ENCODE measurements around the gene CNOT6. TPM values are rescaled to one million over a fixed set of nuclear protein-coding genes. Genes with fewer than 3 reads are reported as not detected.

Gene CNOT6
- total RNA-seq, 1 experiment from 2014 or later, result 59.1 TPM

DNA sequence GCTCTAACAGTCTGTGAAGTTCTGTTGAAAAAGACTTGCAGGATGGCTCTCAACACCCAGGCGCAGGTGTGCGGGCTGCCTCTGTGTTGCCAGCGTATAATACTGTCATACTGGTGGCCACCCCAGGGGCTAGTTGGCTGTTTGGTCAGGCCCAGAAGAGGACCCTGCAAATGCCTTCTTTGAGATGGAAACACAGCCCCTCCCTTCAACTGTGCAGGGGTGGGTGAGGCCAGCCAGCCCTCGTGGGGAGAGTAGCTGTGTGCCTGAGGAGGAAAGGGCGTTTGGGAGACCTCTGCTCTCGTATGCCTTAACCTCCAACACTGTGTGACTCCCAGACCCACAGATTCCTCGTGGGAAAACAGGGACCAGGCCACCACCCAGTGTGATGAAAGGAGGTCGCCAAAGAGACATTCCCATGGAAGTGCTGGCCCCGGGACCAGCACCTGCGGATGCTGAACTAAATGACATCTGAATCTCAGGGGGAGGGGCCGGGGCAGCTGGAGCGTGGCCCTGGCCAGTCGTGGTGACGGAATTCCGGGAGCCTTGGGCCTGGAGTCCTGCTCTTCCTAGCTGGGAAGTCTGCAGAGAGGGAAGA, 108.4 kb downstream of the CNOT6 start:
- DNase-seq (ENCODE audit: low read depth, low spot score) (no peak), ATAC-seq (no peak)
- no peaks in the 10 kb centered on the region for H3K36me3 ChIP-seq (ENCODE audit: control insufficient read depth in 1 of 2, insufficient read depth in 2 of 2, low read length in 2 of 2)
- no peak for TF ChIP-seq ZFX (IDR thresholded peaks at IDR 0.05)
- TF ChIP-seq JUND (IDR thresholded peaks at IDR 0.05), result no peak
- TF ChIP-seq ELF1 (IDR thresholded peaks at IDR 0.05; ENCODE audit: borderline replicate concordance, low read depth), result no peak
- TF ChIP-seq CEBPB (IDR thresholded peaks at IDR 0.05; ENCODE audit: low read depth), result no peak
- no peak for TF ChIP-seq POLR2AphosphoS5 (IDR thresholded peaks at IDR 0.05; ENCODE audit: low read depth, low read length)
- TF ChIP-seq CBX3 (IDR thresholded peaks at IDR 0.05; ENCODE audit: low read depth), result no peak
- TF ChIP-seq SIN3A (IDR thresholded peaks at IDR 0.05; ENCODE audit: low read depth), result no peak
- no peak for TF ChIP-seq FOSL1 (IDR thresholded peaks at IDR 0.05; ENCODE audit: low read depth)
- TF ChIP-seq, protein P1, sequence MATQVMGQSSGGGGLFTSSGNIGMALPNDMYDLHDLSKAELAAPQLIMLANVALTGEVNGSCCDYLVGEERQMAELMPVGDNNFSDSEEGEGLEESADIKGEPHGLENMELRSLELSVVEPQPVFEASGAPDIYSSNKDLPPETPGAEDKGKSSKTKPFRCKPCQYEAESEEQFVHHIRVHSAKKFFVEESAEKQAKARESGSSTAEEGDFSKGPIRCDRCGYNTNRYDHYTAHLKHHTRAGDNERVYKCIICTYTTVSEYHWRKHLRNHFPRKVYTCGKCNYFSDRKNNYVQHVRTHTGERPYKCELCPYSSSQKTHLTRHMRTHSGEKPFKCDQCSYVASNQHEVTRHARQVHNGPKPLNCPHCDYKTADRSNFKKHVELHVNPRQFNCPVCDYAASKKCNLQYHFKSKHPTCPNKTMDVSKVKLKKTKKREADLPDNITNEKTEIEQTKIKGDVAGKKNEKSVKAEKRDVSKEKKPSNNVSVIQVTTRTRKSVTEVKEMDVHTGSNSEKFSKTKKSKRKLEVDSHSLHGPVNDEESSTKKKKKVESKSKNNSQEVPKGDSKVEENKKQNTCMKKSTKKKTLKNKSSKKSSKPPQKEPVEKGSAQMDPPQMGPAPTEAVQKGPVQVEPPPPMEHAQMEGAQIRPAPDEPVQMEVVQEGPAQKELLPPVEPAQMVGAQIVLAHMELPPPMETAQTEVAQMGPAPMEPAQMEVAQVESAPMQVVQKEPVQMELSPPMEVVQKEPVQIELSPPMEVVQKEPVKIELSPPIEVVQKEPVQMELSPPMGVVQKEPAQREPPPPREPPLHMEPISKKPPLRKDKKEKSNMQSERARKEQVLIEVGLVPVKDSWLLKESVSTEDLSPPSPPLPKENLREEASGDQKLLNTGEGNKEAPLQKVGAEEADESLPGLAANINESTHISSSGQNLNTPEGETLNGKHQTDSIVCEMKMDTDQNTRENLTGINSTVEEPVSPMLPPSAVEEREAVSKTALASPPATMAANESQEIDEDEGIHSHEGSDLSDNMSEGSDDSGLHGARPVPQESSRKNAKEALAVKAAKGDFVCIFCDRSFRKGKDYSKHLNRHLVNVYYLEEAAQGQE (IDR thresholded peaks at IDR 0.05; ENCODE audit: low read depth), result no peak
- TF ChIP-seq, protein P2, sequence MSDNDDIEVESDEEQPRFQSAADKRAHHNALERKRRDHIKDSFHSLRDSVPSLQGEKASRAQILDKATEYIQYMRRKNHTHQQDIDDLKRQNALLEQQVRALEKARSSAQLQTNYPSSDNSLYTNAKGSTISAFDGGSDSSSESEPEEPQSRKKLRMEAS (IDR thresholded peaks at IDR 0.05), result no peak
- TF ChIP-seq POLR2A (IDR thresholded peaks at IDR 0.05; ENCODE audit: borderline replicate concordance, extremely low read depth, insufficient read depth, insufficient read length), result no peak
- 0 out of 4 replicates have a peak, but pooled peaks cover 0 to 3% of the 10 kb centered on the region in 2 experiments for H3K4me1 ChIP-seq (ENCODE audit: control insufficient read depth in 1 of 2, insufficient read depth in 2 of 2, low read length in 2 of 2)
- H3K27me3 ChIP-seq (ENCODE audit: insufficient read depth, low read length), result no peaks in the 10 kb centered on the region
- H3K9me2 ChIP-seq (ENCODE audit: insufficient read depth), result no peaks in the 10 kb centered on the region
- no peak overlapping the region for H3K4me3 ChIP-seq (replicated peaks in 1 of 2; ENCODE audit: low read depth in 1 of 2, low read length in 2 of 2)
- H3K9me3 ChIP-seq (ENCODE audit: control insufficient read depth in 1 of 2, insufficient read depth in 1 of 2, low read depth in 1 of 2, low read length in 2 of 2), result no peaks in the 10 kb centered on the region
- intact Hi-C loops (cut with micrococcal nuclease), result no loop called here
- H3K27ac ChIP-seq (ENCODE audit: low read depth, low read length), result no peak overlapping the region
- H2AFZ ChIP-seq (ENCODE audit: low read depth, low read length, poor library complexity, severe bottlenecking), result no peak overlapping the region
- H3K4me2 ChIP-seq (ENCODE audit: low read length), result no peak overlapping the region
- POLR2A ChIA-PET, result no interaction called here
- H3K79me2 ChIP-seq (ENCODE audit: insufficient read depth, low read length), result no peaks in the 10 kb centered on the region
- no peak overlapping the region for H3K9ac ChIP-seq (ENCODE audit: low read length)
- no peaks in the 10 kb centered on the region for H4K20me1 ChIP-seq (ENCODE audit: insufficient read depth)
- BruUV-seq (replicated peaks), result no TSS peak
- CTCF ChIA-PET, result no interaction called here
- RAD21 ChIA-PET (ENCODE audit: low non-redundant PET in 1 of 2, low total read pairs in 2 of 2, uncharacterized antibody in 2 of 2, unreplicated experiment in 2 of 2), result no interaction called here

Measured in HCT116 (cell line).